GM21825 (cell line): Measurements from ENCODE around the gene HOTAIR.

Experiments used
- ATAC-seq: cut with Tn5 transposase; IDR thresholded peaks from one replicate; pipeline ENCODE4 v1.9.1; 2021; ENCODE audit warnings: mild to moderate bottlenecking, moderate library complexity; ENCODE audit not compliant: unreplicated experiment

The HOTAIR gene

DNA sequence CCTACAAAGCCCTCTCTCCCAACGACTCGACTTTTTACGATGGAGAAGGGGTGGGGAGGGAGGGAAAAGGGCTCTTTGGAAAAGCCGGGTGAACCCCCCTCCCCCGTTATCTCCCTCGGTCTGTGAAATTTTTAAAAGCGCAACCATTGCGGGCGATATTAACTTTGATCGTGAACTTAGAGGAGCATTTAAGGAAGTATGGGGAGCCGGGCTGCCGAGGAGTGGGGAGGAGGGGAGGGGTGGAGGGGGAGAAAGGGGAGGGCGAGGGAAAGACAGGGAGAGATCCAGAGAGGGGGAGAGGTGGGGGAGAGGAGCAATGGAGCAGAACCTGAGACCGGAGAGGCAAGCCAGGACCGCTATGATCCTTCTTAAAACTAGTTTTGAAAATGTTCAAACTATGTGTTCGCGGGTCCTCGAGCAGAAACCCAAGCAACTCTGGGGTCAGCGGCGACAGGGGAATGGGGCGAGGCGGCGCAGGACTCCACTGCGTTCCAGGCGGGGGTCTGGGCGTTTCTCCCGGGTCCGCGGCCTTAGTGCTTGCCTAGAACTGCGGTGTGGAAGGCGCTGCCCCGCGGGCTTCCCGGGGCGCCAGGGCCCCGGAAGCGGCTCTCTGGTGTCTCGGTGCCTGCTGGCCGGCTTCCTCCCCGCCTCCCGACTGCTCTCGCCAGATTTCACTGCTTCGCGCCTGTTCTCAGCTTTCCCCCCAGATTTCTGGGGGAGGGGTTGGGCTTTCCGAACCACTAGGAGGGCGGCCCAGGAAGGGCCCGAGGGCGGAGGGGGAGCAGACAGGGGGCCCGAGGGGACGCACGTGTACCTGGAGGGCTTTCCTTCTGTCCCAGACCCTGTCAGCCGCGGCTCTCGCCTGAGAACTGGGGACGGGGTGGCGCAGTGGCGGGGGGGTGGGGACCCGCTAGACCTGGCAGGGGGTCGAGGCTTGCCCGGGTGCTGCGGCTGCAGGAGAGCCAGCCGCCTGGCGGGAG lies at the start of gene HOTAIR:
HOTAIR (minus strand) TSS at position 871 of the 980 bp plus-strand sequence.
- ATAC-seq = no peak

- no peak for ATAC-seq
Measured at GRCh38 chr12:54024127-54024526, 49.4 kb upstream of the HOTAIR start.

- no peak for ATAC-seq
Measured at GRCh38 chr12:54022960-54023884, 48.5 kb upstream of the HOTAIR start.

- ATAC-seq = no peak
Measured at GRCh38 chr12:54021432-54022013, 46.8 kb upstream of the HOTAIR start.

GRCh38 chr12:54020591-54021405 lies 46.0 kb upstream of the HOTAIR start:
- no peak for ATAC-seq

GRCh38 chr12:54019924-54020590 lies 45.3 kb upstream of the HOTAIR start:
- ATAC-seq = no peak

DNA sequence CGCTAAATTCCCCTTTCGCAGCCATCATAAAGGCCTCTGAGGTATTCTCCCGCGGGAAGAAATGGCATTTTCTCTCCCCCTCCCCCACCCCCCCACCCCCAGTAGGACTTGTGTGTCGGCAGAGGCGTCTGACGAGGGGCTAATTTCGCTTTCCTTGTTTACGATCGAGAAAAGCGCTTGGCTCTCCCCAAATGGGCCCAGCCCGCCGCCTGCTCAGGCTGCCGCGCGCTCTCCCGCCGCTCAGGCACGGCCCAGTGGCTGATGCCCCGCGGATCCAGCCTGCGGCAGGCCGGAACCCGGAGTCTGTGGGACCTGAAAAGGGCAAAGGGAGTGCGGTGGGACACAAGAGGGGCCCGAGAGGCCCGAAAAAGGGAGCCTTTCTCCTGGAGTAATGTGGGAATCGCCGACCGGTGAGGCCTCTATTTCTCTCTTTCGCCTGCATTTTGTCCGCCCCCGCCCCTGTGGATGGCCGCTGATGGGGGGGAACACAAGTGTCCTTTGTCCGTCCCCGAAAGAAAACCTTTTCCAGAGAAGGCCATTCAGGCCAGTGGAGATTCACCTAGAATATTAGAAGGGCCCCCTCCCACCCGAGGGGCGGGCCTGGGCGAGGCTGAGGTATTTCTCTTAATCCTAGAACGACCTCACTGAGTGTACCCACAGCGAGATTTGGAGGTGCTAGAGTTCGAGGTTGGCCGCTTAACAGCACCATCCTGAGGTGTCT lies 44.5 kb upstream of the HOTAIR start:
- ATAC-seq = no peak

GRCh38 chr12:54018468-54018984 lies 43.8 kb upstream of the HOTAIR start:
- no peak for ATAC-seq

DNA sequence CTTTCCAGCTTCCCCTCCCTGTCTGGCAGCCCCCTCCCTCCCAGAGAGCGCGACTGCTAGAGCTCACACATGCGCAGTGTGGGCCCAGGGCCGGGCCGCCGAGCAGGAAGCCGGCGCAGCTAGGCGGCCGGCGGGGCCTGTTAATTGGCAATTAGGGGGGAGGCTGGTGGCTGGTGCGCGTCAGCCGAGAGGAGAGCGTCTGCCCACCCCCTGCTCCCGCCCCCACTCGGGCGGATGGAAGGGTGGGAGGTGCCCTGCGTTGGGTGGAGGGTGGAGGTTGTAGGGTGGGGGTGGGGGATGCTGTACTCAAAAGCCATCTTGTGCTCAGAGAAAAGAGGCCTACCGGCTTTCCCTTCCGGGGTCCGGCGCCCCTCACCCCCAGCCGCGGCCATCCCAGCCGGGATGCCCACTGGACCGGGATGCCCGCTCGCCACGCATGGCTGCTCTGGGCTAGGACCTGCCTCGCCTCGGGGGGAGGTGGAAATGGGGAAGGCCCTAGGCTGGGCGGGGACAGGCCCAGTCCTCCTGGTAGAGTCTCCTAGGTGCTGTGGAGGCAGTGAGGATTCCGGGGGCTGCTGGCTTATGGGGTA lies 43.2 kb upstream of the HOTAIR start:
- peak; percentile 70 for ATAC-seq

GRCh38 chr12:54017027-54017788 lies 42.5 kb upstream of the HOTAIR start:
- ATAC-seq = peak; percentile 26

GRCh38 chr12:54016478-54016964 lies 41.8 kb upstream of the HOTAIR start:
- ATAC-seq = no peak

GRCh38 chr12:54016051-54016450 lies 41.3 kb upstream of the HOTAIR start:
- ATAC-seq = no peak

GRCh38 chr12:54015018-54015931 lies 40.5 kb upstream of the HOTAIR start:
- no peak for ATAC-seq

DNA sequence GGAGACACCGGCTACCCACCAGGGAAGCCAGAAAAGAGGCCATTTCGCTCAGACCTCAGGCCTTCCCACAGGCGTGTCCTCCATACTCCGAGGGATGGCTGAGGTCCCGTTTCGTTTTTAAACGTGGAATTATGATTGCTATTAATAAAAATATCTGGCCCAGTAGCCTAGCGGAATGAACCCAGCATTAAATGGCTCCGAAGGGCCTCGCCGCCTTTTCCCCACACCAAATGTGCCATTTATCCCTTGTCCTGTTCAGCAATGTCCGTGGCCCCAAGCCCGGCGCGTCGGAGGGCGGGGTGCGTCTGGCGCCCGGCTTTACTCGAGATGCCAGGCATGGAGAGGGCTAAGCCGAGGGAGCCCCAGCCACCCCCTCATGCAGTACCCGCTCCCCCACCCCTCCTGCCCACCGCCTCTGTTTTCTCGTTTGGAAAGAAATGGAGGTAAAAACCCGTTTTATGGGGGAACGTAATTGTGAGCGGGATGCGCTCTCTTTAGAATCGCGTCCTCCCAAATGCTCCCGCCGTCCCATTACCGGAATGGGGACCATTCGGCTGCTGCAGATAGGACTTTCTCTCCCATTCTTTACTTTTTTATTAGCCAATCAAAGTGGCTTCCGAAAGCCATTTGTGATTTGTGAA lies 39.7 kb upstream of the HOTAIR start:
- no peak for ATAC-seq

GRCh38 chr12:54012631-54013409 lies 38.1 kb upstream of the HOTAIR start:
- ATAC-seq = no peak
